Natural killer cell (primary cell): ENCODE results near the gene EXOSC1. TPM values are rescaled to one million over a fixed set of nuclear protein-coding genes. Genes with fewer than 3 reads are reported as not detected.
A peak's percentile ranks its signal among the peaks of the same experiment; 100 is the strongest.
"Not testable (repeated sequence)": the region's sequence is repeated elsewhere in the genome, so short reads cannot be mapped to it uniquely, and the experiment has no call there.

Source experiments
- ATAC-seq, 3 donors: fragments of 150-1000 bp in 2 of 3; fragments of 200-7000 bp in 1 of 3; cut with Tn5 transposase; 1 replicate in 1 of 3; 2 replicates in 2 of 3; pipeline ENCODE4 v1.10.0; 2021; ENCODE audit warnings: mild to moderate bottlenecking in 2 of 3, moderate library complexity in 2 of 3
- DNase-seq, 2 donors: peaks; one replicate each; pipeline versions ENCODE4 v3.0.0 to v3.0.0-alpha.2; 2013 to 2021; ENCODE audit warnings: mixed read lengths in 1 of 2
- H3K27ac ChIP-seq: one replicate; pipeline ENCODE4 v1.5.1; 2013; ENCODE audit warnings: mild to moderate bottlenecking, low read length
- H3K27me3 ChIP-seq: one replicate; pipeline ENCODE4 v1.6.1; 2013; ENCODE audit warnings: low read length; ENCODE audit not compliant: control insufficient read depth, insufficient read depth
- H3K36me3 ChIP-seq: one replicate; pipeline ENCODE4 v1.6.1; 2013; ENCODE audit warnings: low read length; ENCODE audit not compliant: control insufficient read depth, insufficient read depth
- H3K4me1 ChIP-seq: one replicate; pipeline ENCODE4 v1.6.1; 2013; ENCODE audit warnings: low read length; ENCODE audit not compliant: control insufficient read depth, insufficient read depth
- H3K4me3 ChIP-seq: one replicate; pipeline ENCODE4 v1.5.1; 2013; ENCODE audit warnings: low read length
- H3K9me3 ChIP-seq: one replicate; pipeline ENCODE4 v1.6.1; 2013; ENCODE audit warnings: low read length; ENCODE audit not compliant: control insufficient read depth, insufficient read depth
- H3K27ac Mint-ChIP-seq, 2 donors: one replicate each; pipeline ENCODE4 v1.8.0; 2022; ENCODE audit warnings: mild to moderate bottlenecking in 2 of 2, mixed read lengths in 2 of 2, moderate library complexity in 1 of 2
- H3K27me3 Mint-ChIP-seq, 2 donors: one replicate each; pipeline ENCODE4 v1.8.0; 2022; ENCODE audit warnings: low read depth in 2 of 2, mixed read lengths in 2 of 2
- H3K36me3 Mint-ChIP-seq: one replicate; pipeline ENCODE4 v1.8.0; 2022; ENCODE audit warnings: mixed read lengths
- H3K4me1 Mint-ChIP-seq, 2 donors: one replicate each; pipeline ENCODE4 v1.8.0; 2022; ENCODE audit warnings: mixed read lengths in 2 of 2
- H3K4me3 Mint-ChIP-seq: one replicate; pipeline ENCODE4 v1.8.0; 2022; ENCODE audit warnings: mild to moderate bottlenecking, moderate library complexity, mixed read lengths
- H3K9me3 Mint-ChIP-seq, 2 donors: one replicate each; pipeline ENCODE4 v1.8.0; 2022; ENCODE audit warnings: mixed read lengths in 2 of 2
- WGBS: methylation state at CpG from one replicate; pipeline ENCODE4 v1.1.7; 2013; ENCODE audit warnings: missing lambda C conversion rate; ENCODE audit not compliant: insufficient coverage; 5-methylcytosine and 5-hydroxymethylcytosine counted together
- intact Hi-C: fragments of 100-400 bp; cut with micrococcal nuclease; formaldehyde crosslinking; loops from one replicate; pipeline ENCODE4 v1.14.2; 2022
- total RNA-seq, 4 donors: library from RNA; stranded (reverse); fragments of 120-200 nt in 1 of 4; gene quantifications; one replicate each; pipeline versions ENCODE4 v1.2.3 to v1.2.4, GENCODE V29; 2013 to 2022
- TF ChIP-seq, protein P1 (sequence below): fragments of 200-600 bp; IDR thresholded peaks from one replicate; pipeline ENCODE4 v1.8.0; 2022; ENCODE audit warnings: antibody characterized with exemption

Gene EXOSC1
- total RNA-seq, 3 donors from 2014 or later (not counting 1 experiment from before 2014, with no cell fraction given): 36.9 to 44.4 (median 37.6) TPM

DNA sequence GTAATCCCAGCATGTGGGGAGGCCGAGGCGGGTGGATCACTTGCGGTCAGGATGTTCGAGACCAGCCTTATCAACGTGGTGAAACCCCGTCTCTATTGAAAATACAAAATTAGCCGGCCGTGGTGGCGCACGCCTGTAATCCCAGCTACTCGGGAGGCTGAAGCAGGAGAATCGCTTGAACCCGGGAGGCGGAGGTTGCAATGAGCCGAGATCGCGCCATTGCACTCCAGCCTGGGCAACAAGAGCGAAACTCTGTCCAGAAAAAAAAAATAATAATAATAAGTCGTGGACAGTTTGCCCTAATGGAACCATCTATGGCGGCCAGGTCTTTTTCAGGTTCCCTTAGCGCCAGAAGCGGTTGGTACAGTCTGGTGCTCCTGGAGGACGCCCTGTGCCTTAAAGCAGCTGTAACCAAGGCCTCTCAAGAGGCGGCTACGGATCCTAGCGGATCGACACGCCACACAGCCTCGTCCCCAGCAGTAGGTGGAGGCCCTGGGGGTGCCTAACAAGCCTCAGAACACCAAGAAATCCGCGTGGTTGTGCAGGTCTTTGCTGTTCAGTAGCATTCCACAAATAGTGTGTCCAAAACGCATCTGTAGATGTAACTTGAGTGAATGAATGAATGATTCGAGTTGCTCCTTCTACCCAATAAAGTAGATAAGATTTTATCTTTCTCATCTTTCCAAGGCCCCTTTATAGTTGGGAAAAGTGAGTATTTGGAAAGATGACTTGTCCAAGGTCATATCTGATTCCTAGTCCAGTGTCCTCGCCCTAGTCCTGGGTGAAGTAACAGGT lies 18.8 kb downstream of the EXOSC1 start:
- WGBS: 30% methylated on average over 32 of the region's 34 CpGs
- H3K4me1 Mint-ChIP-seq: peaks cover 19 to 37% of the 10 kb centered on the region in 2 donors
- DNase-seq: peak in 1 of 2 donors; percentile 40

DNA sequence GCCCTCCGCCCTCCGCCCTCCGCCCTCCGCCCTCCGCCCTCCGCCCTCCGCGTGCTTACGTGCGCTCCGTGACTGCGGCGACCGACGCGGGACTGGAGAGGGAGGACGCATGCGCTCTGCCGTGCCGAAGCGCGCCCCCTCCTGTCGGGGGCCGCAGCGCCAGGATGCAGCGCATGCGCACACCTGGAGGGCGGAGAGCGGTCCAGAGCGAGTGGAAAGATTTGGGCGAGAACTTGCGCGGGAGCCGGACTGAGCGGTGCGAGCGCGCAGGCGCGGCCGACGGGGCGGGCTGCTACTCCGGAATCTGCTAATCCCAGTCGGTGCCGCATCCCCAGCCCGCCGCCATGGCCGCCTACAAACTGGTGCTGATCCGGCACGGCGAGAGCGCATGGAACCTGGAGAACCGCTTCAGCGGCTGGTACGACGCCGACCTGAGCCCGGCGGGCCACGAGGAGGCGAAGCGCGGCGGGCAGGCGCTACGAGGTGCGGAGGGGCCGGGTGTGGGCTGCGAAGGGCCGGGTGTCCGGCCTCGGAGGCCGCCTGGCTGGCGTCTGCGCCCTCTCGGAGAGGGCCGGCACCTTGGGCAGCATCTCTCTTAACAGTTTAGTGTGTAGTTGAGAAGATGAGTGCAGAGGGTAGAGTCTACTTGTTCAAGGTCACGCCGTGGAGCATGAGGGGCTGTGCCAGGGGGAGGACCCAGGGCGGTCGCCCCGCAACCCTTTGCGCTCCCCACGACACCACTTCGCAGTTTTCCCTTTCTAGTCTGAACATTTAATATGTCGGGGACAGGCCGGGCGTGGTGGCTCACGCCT lies 19.6 kb downstream of the EXOSC1 start, which contains the start of gene PGAM1:
TSS of gene PGAM1 (plus strand) at position 228 of the 812 bp plus-strand sequence. CDS start at position 345, 117 bp downstream.
- Histone ChIP-seq H3K4me1 (peaks cover 38% of the 10 kb centered on the region), H3K36me3 (peaks cover 12% of the 10 kb centered on the region), H3K27me3 (no peaks in the 10 kb centered on the region), H3K27ac (peak within 1 kb of the TSS; percentile 88), H3K9me3 (no peaks in the 10 kb centered on the region), H3K4me3 (peak within 1 kb of the TSS; percentile 88)
- H3K4me3 Mint-ChIP-seq: peak within 1 kb of the TSS; percentile 89
- H3K36me3 Mint-ChIP-seq: no peaks in the 10 kb centered on the region
- H3K4me1 Mint-ChIP-seq: peaks cover 19 to 37% of the 10 kb centered on the region in 2 donors
- peak within 1 kb of the TSS; percentile 86 to 95 for H3K27ac Mint-ChIP-seq
- H3K27me3 Mint-ChIP-seq: no peaks in the 10 kb centered on the region
- peak; percentile 88 to 94 (median 89) for ATAC-seq
- DNase-seq: peak; percentile 93 to 99
- H3K9me3 Mint-ChIP-seq: no peaks in the 10 kb centered on the region
- under 1% methylated on average over 82 of the region's 90 CpGs for WGBS
- intact Hi-C loops: loop anchor here (1.0 to 5.0 kb wide), 3 partner anchors 19 to 71 kb away; partner anchors contain the start of genes EXOSC1, MMS19, UBTD1 and ZDHHC16
- TF ChIP-seq, protein P1, sequence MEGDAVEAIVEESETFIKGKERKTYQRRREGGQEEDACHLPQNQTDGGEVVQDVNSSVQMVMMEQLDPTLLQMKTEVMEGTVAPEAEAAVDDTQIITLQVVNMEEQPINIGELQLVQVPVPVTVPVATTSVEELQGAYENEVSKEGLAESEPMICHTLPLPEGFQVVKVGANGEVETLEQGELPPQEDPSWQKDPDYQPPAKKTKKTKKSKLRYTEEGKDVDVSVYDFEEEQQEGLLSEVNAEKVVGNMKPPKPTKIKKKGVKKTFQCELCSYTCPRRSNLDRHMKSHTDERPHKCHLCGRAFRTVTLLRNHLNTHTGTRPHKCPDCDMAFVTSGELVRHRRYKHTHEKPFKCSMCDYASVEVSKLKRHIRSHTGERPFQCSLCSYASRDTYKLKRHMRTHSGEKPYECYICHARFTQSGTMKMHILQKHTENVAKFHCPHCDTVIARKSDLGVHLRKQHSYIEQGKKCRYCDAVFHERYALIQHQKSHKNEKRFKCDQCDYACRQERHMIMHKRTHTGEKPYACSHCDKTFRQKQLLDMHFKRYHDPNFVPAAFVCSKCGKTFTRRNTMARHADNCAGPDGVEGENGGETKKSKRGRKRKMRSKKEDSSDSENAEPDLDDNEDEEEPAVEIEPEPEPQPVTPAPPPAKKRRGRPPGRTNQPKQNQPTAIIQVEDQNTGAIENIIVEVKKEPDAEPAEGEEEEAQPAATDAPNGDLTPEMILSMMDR: peak; percentile 56

More for the DNA sequence above, 18.8 kb downstream of the EXOSC1 start:
- no peak for ATAC-seq
- intact Hi-C loops: loop anchor here (1.0 to 5.0 kb wide), 3 partner anchors 19 to 70 kb away; partner anchors contain the start of genes EXOSC1, MMS19, UBTD1 and ZDHHC16
- H3K9me3 ChIP-seq: no peaks in the 10 kb centered on the region
- peak overlapping the region; percentile 88 for H3K4me3 Mint-ChIP-seq
- peaks cover 38% of the 10 kb centered on the region for H3K4me1 ChIP-seq
- H3K4me3 ChIP-seq: peak overlapping the region; percentile 88
- no peaks in the 10 kb centered on the region for H3K27me3 Mint-ChIP-seq
- peak overlapping the region; percentile 79 for H3K27ac ChIP-seq
- no peaks in the 10 kb centered on the region for H3K9me3 Mint-ChIP-seq
- H3K36me3 ChIP-seq: peaks cover 20% of the 10 kb centered on the region
- TF ChIP-seq, protein P1: no peak
- H3K36me3 Mint-ChIP-seq: no peaks in the 10 kb centered on the region
- no peaks in the 10 kb centered on the region for H3K27me3 ChIP-seq
- H3K27ac Mint-ChIP-seq: peak overlapping the region; percentile 86 to 95

DNA sequence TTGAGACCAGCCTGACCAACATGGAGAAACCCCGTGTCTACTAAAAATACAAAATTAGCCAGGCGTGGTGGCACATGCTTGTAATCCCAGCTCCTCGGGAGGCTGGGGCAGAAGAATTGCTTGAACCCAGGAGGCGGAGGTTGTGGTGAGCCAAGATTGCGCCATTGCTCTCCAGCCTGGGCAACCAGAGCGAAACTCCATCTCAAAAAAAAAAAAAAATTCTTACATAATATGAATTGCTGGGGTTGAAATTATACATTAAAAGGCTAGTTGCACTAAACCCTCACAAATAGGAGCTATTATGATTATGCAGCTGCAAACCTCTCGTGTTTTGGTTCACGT lies 22.1 kb downstream of the EXOSC1 start:
- intact Hi-C loops, H3K36me3 ChIP-seq, H3K4me3 ChIP-seq, ATAC-seq, DNase-seq, H3K36me3 Mint-ChIP-seq, H3K27me3 Mint-ChIP-seq, H3K4me3 Mint-ChIP-seq, H3K9me3 ChIP-seq, H3K9me3 Mint-ChIP-seq, H3K27ac ChIP-seq, H3K27me3 ChIP-seq: not testable (repeated sequence)
- peaks cover 23 to 50% of the 10 kb centered on the region in 2 donors for H3K4me1 Mint-ChIP-seq
- WGBS: 86% methylated on average over 6 of the region's 8 CpGs
- peak overlapping the region in 1 of 2 donors; percentile 16 for H3K27ac Mint-ChIP-seq
- peaks cover 46% of the 10 kb centered on the region for H3K4me1 ChIP-seq
